Fibroblast of skin of right quadriceps (primary cell): Measurements from ENCODE around the gene PIP5K1B.

ENCODE experiments used
- DNase-seq: peaks from one replicate; pipeline ENCODE4 v3.0.0-alpha.2; 2013

Gene PIP5K1B

GRCh38 chr9:68822596-68823165 is 117.6 kb downstream of the PIP5K1B start:
- DNase-seq = no peak

GRCh38 chr9:68825762-68826472 is 120.9 kb downstream of the PIP5K1B start:
- no peak for DNase-seq

- DNase-seq = no peak
Observed at GRCh38 chr9:68827837-68828744, 123.1 kb downstream of the PIP5K1B start.

GRCh38 chr9:68832101-68832500 is 127.1 kb downstream of the PIP5K1B start:
- DNase-seq = no peak

GRCh38 chr9:68832861-68833518 is 128.0 kb downstream of the PIP5K1B start:
- no peak for DNase-seq

- no peak for DNase-seq
Observed at GRCh38 chr9:68834931-68835520, 130.0 kb downstream of the PIP5K1B start.

GRCh38 chr9:68836788-68837187 is 131.7 kb downstream of the PIP5K1B start:
- DNase-seq = no peak

GRCh38 chr9:68838245-68838644 is 133.2 kb downstream of the PIP5K1B start:
- DNase-seq = no peak

- DNase-seq = no peak
Observed at GRCh38 chr9:68841276-68842052, 136.4 kb downstream of the PIP5K1B start.

GRCh38 chr9:68842568-68842967 is 137.5 kb downstream of the PIP5K1B start:
- DNase-seq = no peak

GRCh38 chr9:68843239-68843638 is 138.2 kb downstream of the PIP5K1B start:
- DNase-seq = no peak

- no peak for DNase-seq
Observed at GRCh38 chr9:68844157-68844556, 139.1 kb downstream of the PIP5K1B start.

GRCh38 chr9:68844631-68845612 is 139.9 kb downstream of the PIP5K1B start:
- peak; percentile 5 for DNase-seq

- no peak for DNase-seq
Observed at GRCh38 chr9:68847765-68848164, 142.7 kb downstream of the PIP5K1B start.

- peak; percentile 1 for DNase-seq
Observed at GRCh38 chr9:68851657-68852056, 146.6 kb downstream of the PIP5K1B start.

- DNase-seq = no peak
Observed at GRCh38 chr9:68852941-68853340, 147.9 kb downstream of the PIP5K1B start.

- DNase-seq = no peak
Observed at GRCh38 chr9:68859347-68859746, 154.3 kb downstream of the PIP5K1B start.

GRCh38 chr9:68860419-68860818 is 155.4 kb downstream of the PIP5K1B start:
- DNase-seq = no peak

- DNase-seq = no peak
Observed at GRCh38 chr9:68861436-68861835, 156.4 kb downstream of the PIP5K1B start.

GRCh38 chr9:68867066-68867465 is 162.0 kb downstream of the PIP5K1B start:
- no peak for DNase-seq

GRCh38 chr9:68869022-68869421 is 164.0 kb downstream of the PIP5K1B start:
- no peak for DNase-seq
